NCI-H345 (cell line): ENCODE data around the gene SLX1A.
"Not testable (repeated sequence)": the region's sequence is repeated elsewhere in the genome, so short reads cannot be mapped to it uniquely, and the experiment has no call there.

Experiments used
- DNase-seq: peaks from one replicate; lab custom pipeline; 2025; lab: John Stamatoyannopoulos, UW

SLX1A gene

GRCh38 chr16:30184096-30184890, 9.4 kb upstream of the SLX1A start:
- DNase-seq = peak; percentile 93

- no peak for DNase-seq
These were observed 8.6 kb upstream of the SLX1A start for GRCh38 chr16:30184891-30185682.

- no peak for DNase-seq
These were observed 7.8 kb upstream of the SLX1A start for GRCh38 chr16:30185683-30186421.

GRCh38 chr16:30186444-30186781, 7.3 kb upstream of the SLX1A start:
- no peak for DNase-seq

- no peak for DNase-seq
These were observed 6.7 kb upstream of the SLX1A start for GRCh38 chr16:30186782-30187555.

- no peak for DNase-seq
These were observed 6.2 kb upstream of the SLX1A start for GRCh38 chr16:30187556-30187865.

- no peak for DNase-seq
These were observed 5.6 kb upstream of the SLX1A start for GRCh38 chr16:30187971-30188561.

- not testable (repeated sequence) for DNase-seq
These were observed 2.5 kb upstream of the SLX1A start for GRCh38 chr16:30191158-30191557.

- DNase-seq = not testable (repeated sequence)
These were observed 577 bp upstream of the SLX1A start for GRCh38 chr16:30193098-30193497.

GRCh38 chr16:30194172-30194925, 674 bp downstream of the SLX1A start:
- DNase-seq = not testable (repeated sequence)

GRCh38 chr16:30197001-30197400, 3.3 kb downstream of the SLX1A start:
- not testable (repeated sequence) for DNase-seq

GRCh38 chr16:30199049-30199448, 5.4 kb downstream of the SLX1A start, which contains the start of gene SULT1A3:
SULT1A3 (plus strand) TSS chr16:30199255; CDS start chr16:30200729, 1,474 bp downstream.
- not testable (repeated sequence) for DNase-seq

- not testable (repeated sequence) for DNase-seq
These were observed 6.1 kb downstream of the SLX1A start for GRCh38 chr16:30199608-30200343.

- not testable (repeated sequence) for DNase-seq
These were observed 12.0 kb downstream of the SLX1A start for GRCh38 chr16:30205541-30206236.

GRCh38 chr16:30206252-30206651, 12.6 kb downstream of the SLX1A start:
- not testable (repeated sequence) for DNase-seq

- not testable (repeated sequence) for DNase-seq
These were observed 13.5 kb downstream of the SLX1A start for GRCh38 chr16:30207063-30207704.

- DNase-seq = not testable (repeated sequence)
These were observed 15.4 kb downstream of the SLX1A start for GRCh38 chr16:30209032-30209431.

- not testable (repeated sequence) for DNase-seq
These were observed 17.7 kb downstream of the SLX1A start for GRCh38 chr16:30211414-30211813.

- DNase-seq = not testable (repeated sequence)
These were observed 23.4 kb downstream of the SLX1A start for GRCh38 chr16:30217082-30217481.
